Brain microvascular endothelial cell (primary cell): ENCODE data around the gene RNFT2.
A peak's percentile ranks its signal among the peaks of the same experiment; 100 is the strongest.

Experiments used
- DNase-seq: peaks from one replicate; pipeline ENCODE4 v3.0.0-alpha.2; 2020
- H3K27ac ChIP-seq: fragments of 250-450 bp; sonication (Bioruptor Pico); 2 replicates; pipeline ENCODE4 v1.5.1; 2020; ENCODE audit warnings: mild to moderate bottlenecking, moderate library complexity
- H3K27me3 ChIP-seq: fragments of 250-450 bp; sonication (Bioruptor Pico); replicated peaks from 2 replicates; pipeline ENCODE4 v1.5.1; 2020; ENCODE audit warnings: mild to moderate bottlenecking
- H3K36me3 ChIP-seq: fragments of 250-450 bp; sonication (Bioruptor Pico); replicated peaks from 2 replicates; pipeline ENCODE4 v1.5.1; 2020; ENCODE audit warnings: mild to moderate bottlenecking
- H3K4me3 ChIP-seq: 2 replicates; pipeline ENCODE4 v1.5.1; 2011; ENCODE audit warnings: low read depth, mild to moderate bottlenecking, control low read depth, low read length, moderate library complexity
- CTCF ChIP-seq: IDR thresholded peaks from 2 replicates; pipeline ENCODE4 v1.5.1; 2011; ENCODE audit warnings: low read depth, mild to moderate bottlenecking, moderate library complexity, low read length, control low read depth, inconsistent platforms; ENCODE audit errors: missing control alignments
- in situ Hi-C: cut with HindIII; loops from 2 replicates; pipeline ENCODE4 v1.10.0; 2017; ENCODE audit warnings: low sequenced_read_pairs, low pct_ligation_motif_present

Gene RNFT2

DNA sequence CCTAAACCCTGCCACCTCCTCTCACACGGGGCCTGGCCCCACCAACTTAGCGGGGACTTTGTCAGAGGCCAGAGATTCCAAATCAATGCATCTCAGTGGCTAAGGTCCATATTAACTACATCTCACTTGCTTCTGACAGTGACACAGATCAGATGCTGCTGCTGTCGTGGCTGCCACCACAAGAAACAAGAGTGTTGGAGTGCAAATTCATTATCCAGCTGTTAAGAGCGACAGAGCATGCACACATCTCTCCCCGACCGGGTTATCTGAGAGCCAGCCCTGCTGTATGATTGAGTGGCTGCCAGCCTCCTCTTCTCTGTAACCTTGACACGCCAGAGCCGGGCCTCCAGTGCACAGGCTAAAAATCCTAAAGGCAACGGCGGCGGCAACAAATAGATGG, 40.4 kb upstream of the RNFT2 start:
- H3K27ac ChIP-seq: no peak overlapping the region
- in situ Hi-C loops: no loop called here
- TF ChIP-seq CTCF: no peak
- H3K4me3 ChIP-seq: no peak overlapping the region
- DNase-seq: no peak
- peaks cover 20% of the 10 kb centered on the region for H3K27me3 ChIP-seq
- H3K36me3 ChIP-seq: no peaks in the 10 kb centered on the region

DNA sequence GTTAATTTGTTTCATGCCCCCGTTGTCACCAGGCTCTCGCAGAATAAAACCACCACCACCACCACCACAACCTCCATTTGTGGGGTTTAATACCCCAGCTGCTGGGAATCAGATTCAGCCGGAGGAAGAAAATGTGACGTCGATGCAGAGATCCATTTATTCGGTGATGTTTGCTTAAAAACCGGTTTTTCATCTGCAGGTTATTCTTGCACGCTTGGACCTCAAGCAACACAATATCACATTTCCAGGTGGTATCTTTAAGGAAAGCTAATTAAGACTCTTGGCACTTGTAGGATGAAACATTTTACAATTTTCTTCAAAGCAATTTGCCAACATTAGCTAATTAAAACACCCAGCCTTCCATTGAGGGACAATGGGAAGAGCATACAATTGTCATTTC, 40.0 kb upstream of the RNFT2 start:
- no peak overlapping the region for H3K27ac ChIP-seq
- H3K4me3 ChIP-seq: no peak overlapping the region
- TF ChIP-seq CTCF: no peak
- H3K27me3 ChIP-seq: peaks cover 20% of the 10 kb centered on the region
- H3K36me3 ChIP-seq: no peaks in the 10 kb centered on the region
- in situ Hi-C loops: no loop called here
- DNase-seq: no peak

DNA sequence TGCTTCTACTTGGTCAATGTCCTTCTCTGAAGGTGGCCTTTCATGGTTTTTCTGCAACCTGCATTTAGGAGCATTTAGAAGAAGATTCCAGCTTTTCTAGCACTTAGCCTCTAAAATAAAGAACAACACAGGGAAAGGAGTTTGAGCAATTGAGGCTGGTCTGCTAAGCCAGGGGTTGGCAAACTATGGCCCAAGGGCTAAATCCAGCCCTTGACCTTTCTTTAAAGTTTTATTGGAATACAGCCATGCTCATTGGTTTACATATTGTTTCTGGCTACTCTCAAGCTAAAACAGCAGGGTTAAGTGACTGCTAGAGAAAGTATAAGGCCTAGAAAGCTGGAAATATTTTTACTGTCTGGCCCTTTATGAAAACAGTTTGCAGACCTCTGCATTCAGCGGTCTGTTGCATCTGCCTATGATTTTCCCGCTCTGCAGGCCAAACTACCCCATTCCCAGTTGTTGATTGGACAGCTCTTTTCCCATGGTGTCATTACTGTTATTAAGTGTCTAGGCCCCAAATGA, 39.5 kb upstream of the RNFT2 start:
- no peak for TF ChIP-seq CTCF
- Histone ChIP-seq H3K36me3 (no peaks in the 10 kb centered on the region), H3K27ac (no peak overlapping the region), H3K27me3 (peaks cover 15% of the 10 kb centered on the region), H3K4me3 (no peak overlapping the region)
- in situ Hi-C loops: no loop called here
- DNase-seq: no peak

GRCh38 chr12:116700066-116700465, 38.0 kb upstream of the RNFT2 start:
- TF ChIP-seq CTCF: no peak
- Histone ChIP-seq H3K36me3 (no peaks in the 10 kb centered on the region), H3K27ac (no peak overlapping the region), H3K27me3 (peaks cover under 1% of the 10 kb centered on the region), H3K4me3 (no peak overlapping the region)
- no peak for DNase-seq
- in situ Hi-C loops: no loop called here

DNA sequence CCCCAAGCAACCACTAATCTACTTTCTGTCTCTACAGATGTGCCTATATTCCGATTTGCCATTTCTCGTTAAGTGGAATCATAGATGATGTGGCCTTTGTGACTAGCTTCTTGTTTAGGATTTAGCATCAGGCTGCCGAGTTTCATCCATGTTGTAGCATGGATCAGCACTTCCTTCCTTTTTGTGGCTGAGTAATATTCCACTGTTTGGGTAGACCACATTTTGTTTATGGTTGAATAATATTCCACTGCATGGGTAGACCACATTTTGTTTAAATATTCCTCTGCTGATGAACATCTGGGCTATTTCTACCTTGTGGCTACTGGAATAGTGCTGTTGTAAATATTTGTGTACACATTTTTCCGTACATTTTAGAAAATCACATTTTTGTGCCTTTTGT, 36.7 kb upstream of the RNFT2 start:
- no peaks in the 10 kb centered on the region for H3K36me3 ChIP-seq
- no peak for DNase-seq
- no peak for TF ChIP-seq CTCF
- no peak overlapping the region for H3K4me3 ChIP-seq
- no peaks in the 10 kb centered on the region for H3K27me3 ChIP-seq
- H3K27ac ChIP-seq: no peak overlapping the region
- in situ Hi-C loops: no loop called here

GRCh38 chr12:116703214-116703795, 34.8 kb upstream of the RNFT2 start:
- Histone ChIP-seq H3K4me3 (no peak overlapping the region), H3K36me3 (no peaks in the 10 kb centered on the region), H3K27ac (no peak overlapping the region), H3K27me3 (no peaks in the 10 kb centered on the region)
- peak; percentile 94 for TF ChIP-seq CTCF
- peak; percentile 44 for DNase-seq
- in situ Hi-C loops: no loop called here
